H1 (cell line): ENCODE data around the gene METTL22. TPM values are rescaled to one million over a fixed set of nuclear protein-coding genes. Genes with fewer than 3 reads are reported as not detected.

Experiments
- CTCF ChIA-PET: fragments of 300-600 bp; sonication (Branson Sonifier 250); formaldehyde crosslinking; loops from one replicate; lab custom pipeline; 2021; ENCODE audit not compliant: partially characterized antibody; lab: Charles Lee
- POLR2A ChIA-PET: fragments of 300-600 bp; sonication (Branson Sonifier 250); formaldehyde crosslinking; loops from one replicate; lab custom pipeline; 2021; ENCODE audit warnings: inconsistent platforms; ENCODE audit not compliant: partially characterized antibody; lab: Charles Lee
- DNase-seq, 2 experiments: peaks; one replicate each; pipeline versions ENCODE4 v3.0.0 to v3.0.0-alpha.2; 2010 to 2022; ENCODE audit warnings: low spot score in 2 of 2, low read depth in 1 of 2, mixed read lengths in 1 of 2
- FAIRE-seq: peaks from 2 replicates; lab custom pipeline; 2011; peaks lifted over from hg19 to GRCh38; lab: Jason Lieb, UNC
- H2AFZ ChIP-seq: 2 replicates; pipeline ENCODE4 v1.8.1; 2012; ENCODE audit warnings: low read length, inconsistent platforms
- H2AK5ac ChIP-seq: 2 replicates; pipeline ENCODE4 v1.6.1; 2013; ENCODE audit warnings: low read depth, low read length
- H2BK120ac ChIP-seq: replicated peaks from 2 replicates; pipeline ENCODE3; 2013; ENCODE audit warnings: low read depth, low read length, inconsistent platforms
- H2BK12ac ChIP-seq: 2 replicates; pipeline ENCODE4 v1.6.1; 2013; ENCODE audit warnings: low read depth, low read length
- H2BK15ac ChIP-seq: 2 replicates; pipeline ENCODE4 v1.6.1; 2013; ENCODE audit warnings: low read length
- H2BK20ac ChIP-seq: 2 replicates; pipeline ENCODE4 v1.6.1; 2013; ENCODE audit warnings: low read length
- H2BK5ac ChIP-seq: 2 replicates; pipeline ENCODE4 v1.6.1; 2013; ENCODE audit warnings: low read depth, low read length
- H3K14ac ChIP-seq: 2 replicates; pipeline ENCODE4 v1.6.1; 2013; ENCODE audit warnings: inconsistent platforms; ENCODE audit not compliant: insufficient read length
- H3K18ac ChIP-seq: 2 replicates; pipeline ENCODE4 v1.6.1; 2013; ENCODE audit warnings: low read length; ENCODE audit errors: extremely low read depth
- H3K23ac ChIP-seq: 2 replicates; pipeline ENCODE4 v1.6.1; 2013; ENCODE audit warnings: inconsistent platforms; ENCODE audit not compliant: insufficient read length
- H3K23me2 ChIP-seq: 2 replicates; pipeline ENCODE4 v1.6.1; 2013; ENCODE audit warnings: low read depth, low read length
- H3K27ac ChIP-seq: 2 replicates; pipeline ENCODE4 v1.6.1; 2011; ENCODE audit warnings: low read depth, low read length, inconsistent platforms
- H3K27me3 ChIP-seq, 4 experiments: replicated peaks in 1 of 4; 1 replicate in 1 of 4; 2 replicates in 3 of 4; pipeline versions ENCODE4 v1.6.1 to v1.8.1; 2011 to 2013; ENCODE audit warnings: low read length in 3 of 4, mild to moderate bottlenecking in 3 of 4, inconsistent platforms in 2 of 4, mixed read lengths in 2 of 4, moderate library complexity in 1 of 4; ENCODE audit not compliant: control insufficient read depth in 3 of 4, insufficient read depth in 3 of 4; ENCODE audit errors: extremely low read depth in 1 of 4
- H3K36me3 ChIP-seq, 4 experiments: 2 replicates each; pipeline versions ENCODE4 v1.6.1 to v1.8.1; 2011 to 2013; ENCODE audit warnings: mild to moderate bottlenecking in 4 of 4, low read length in 3 of 4, moderate library complexity in 2 of 4, control low read depth in 1 of 4, inconsistent platforms in 1 of 4; ENCODE audit not compliant: insufficient read depth in 4 of 4, control insufficient read depth in 2 of 4
- H3K4ac ChIP-seq: replicated peaks from 2 replicates; pipeline ENCODE3; 2013; ENCODE audit warnings: low read length, low read depth, mixed read lengths, inconsistent platforms; ENCODE audit not compliant: insufficient read length
- H3K4me1 ChIP-seq, 4 experiments: replicated peaks in 1 of 4; 1 replicate in 1 of 4; 2 replicates in 3 of 4; pipeline versions ENCODE4 v1.6.1 to v1.8.1; 2011 to 2013; ENCODE audit warnings: low read length in 3 of 4, inconsistent platforms in 2 of 4, mixed read lengths in 1 of 4; ENCODE audit not compliant: insufficient read depth in 4 of 4, control insufficient read depth in 3 of 4
- H3K4me2 ChIP-seq, 2 experiments: 2 replicates each; pipeline versions ENCODE4 v1.6.1 to v1.8.1; 2011 to 2013; ENCODE audit warnings: low read depth in 2 of 2, low read length in 2 of 2, control low read depth in 1 of 2, inconsistent platforms in 1 of 2, mild to moderate bottlenecking in 1 of 2; ENCODE audit not compliant: insufficient read depth in 1 of 2
- H3K4me3 ChIP-seq, 4 experiments: fragments of 200-600, 300-600 bp in 1 of 4; sonication (generic), shearing (Covaris generic), sonication (Bioruptor Twin) in 1 of 4; 2 replicates each; pipeline versions ENCODE4 v1.5.1 to v1.8.1; 2011 to 2016; ENCODE audit warnings: low read length in 4 of 4, low read depth in 3 of 4, control low read depth in 2 of 4, inconsistent platforms in 2 of 4, mild to moderate bottlenecking in 2 of 4, mixed read lengths in 1 of 4, moderate library complexity in 1 of 4; ENCODE audit not compliant: insufficient read depth in 2 of 4; ENCODE audit errors: extremely low read depth in 1 of 4
- H3K56ac ChIP-seq: replicated peaks from 2 replicates; pipeline ENCODE3; 2013; ENCODE audit warnings: low read depth, mild to moderate bottlenecking, mixed read lengths, low read length, inconsistent platforms; ENCODE audit not compliant: insufficient read length
- H3K79me1 ChIP-seq: 2 replicates; pipeline ENCODE4 v1.6.1; 2013; ENCODE audit warnings: low read depth, low read length, control low read depth
- H3K79me2 ChIP-seq, 2 experiments: 2 replicates each; pipeline versions ENCODE4 v1.6.1 to v1.8.1; 2012 to 2013; ENCODE audit warnings: low read length in 2 of 2, mild to moderate bottlenecking in 2 of 2, inconsistent platforms in 1 of 2; ENCODE audit not compliant: insufficient read depth in 2 of 2, control insufficient read depth in 1 of 2
- H3K9ac ChIP-seq, 4 experiments: replicated peaks in 1 of 4; 1 replicate in 1 of 4; 2 replicates in 3 of 4; pipeline versions ENCODE4 v1.6.1 to v1.8.1; 2011 to 2013; ENCODE audit warnings: low read depth in 3 of 4, low read length in 3 of 4, control low read depth in 2 of 4, mild to moderate bottlenecking in 2 of 4, moderate library complexity in 2 of 4, inconsistent platforms in 1 of 4; ENCODE audit errors: extremely low read depth in 1 of 4
- H3K9me3 ChIP-seq, 2 experiments: 2 replicates each; pipeline versions ENCODE4 v1.6.1 to v1.8.1; 2012 to 2013; ENCODE audit warnings: mild to moderate bottlenecking in 2 of 2, moderate library complexity in 2 of 2, control low read depth in 1 of 2, inconsistent platforms in 1 of 2, low read depth in 1 of 2, low read length in 1 of 2, mixed read lengths in 1 of 2; ENCODE audit not compliant: insufficient read depth in 2 of 2
- H4K20me1 ChIP-seq, 2 experiments: replicated peaks in 1 of 2; 2 replicates each; pipeline versions ENCODE3 to v1.8.1; 2011 to 2013; ENCODE audit warnings: inconsistent platforms in 2 of 2, low read length in 2 of 2, mild to moderate bottlenecking in 1 of 2; ENCODE audit not compliant: insufficient read depth in 2 of 2, control insufficient read depth in 1 of 2
- H4K5ac ChIP-seq: 2 replicates; pipeline ENCODE4 v1.6.1; 2013; ENCODE audit warnings: low read length, low read depth, mixed read lengths, inconsistent platforms; ENCODE audit not compliant: insufficient read length
- H4K8ac ChIP-seq: 2 replicates; pipeline ENCODE4 v1.8.0; 2013; ENCODE audit warnings: mild to moderate bottlenecking, moderate library complexity, low read length, inconsistent platforms; ENCODE audit not compliant: insufficient read depth; ENCODE audit errors: extremely low read depth
- H4K91ac ChIP-seq: replicated peaks from 2 replicates; pipeline ENCODE3; 2013; ENCODE audit warnings: low read length, mixed read lengths, inconsistent platforms; ENCODE audit not compliant: insufficient read length
- ATF2 ChIP-seq: IDR thresholded peaks from 2 replicates; pipeline ENCODE4 v1.6.1; 2012; ENCODE audit warnings: low read length, inconsistent platforms
- WGBS, 2 experiments: shearing (Covaris generic) in 1 of 2; methylation state at CpG; one replicate each; pipeline versions ENCODE4 v1.1.6 to v1.1.7; 2013 to 2015; ENCODE audit warnings: low lambda C conversion rate in 2 of 2, mixed read lengths in 2 of 2, inconsistent platforms in 1 of 2, low coverage in 1 of 2, missing lambda C conversion rate in 1 of 2; ENCODE audit not compliant: insufficient replicate concordance in 2 of 2, insufficient coverage in 1 of 2, insufficient read length in 1 of 2; ENCODE audit errors: extremely low coverage in 1 of 2, missing lambda C conversion rate in 1 of 2; 5-methylcytosine and 5-hydroxymethylcytosine counted together
- polyA plus RNA-seq, 7 experiments: library from polyadenylated mRNA; depleted of rRNA in 3 of 7; stranded (reverse) in 5 of 7; unstranded in 2 of 7; fragments of >200 nt in 5 of 7; fragments of 200-250 nt in 2 of 7; gene quantifications; 1 replicate in 5 of 7; 2 replicates in 1 of 7; 4 replicates in 1 of 7; pipeline versions ENCODE4 v1.2.1 to v1.2.3, GENCODE V29; 2011 to 2013; ENCODE audit warnings: missing spikeins in 2 of 7, mixed read lengths in 2 of 7
- total RNA-seq: library from RNA; stranded (reverse); fragmentation: NEBNext Ultra II Directional; extraction: Animal tissue kit (Norgen Biotek cat#: 25700); gene quantifications from 2 replicates; pipeline ENCODE4 v1.2.1, GENCODE V29; 2021

Gene METTL22
- total and polyA plus RNA-seq, 2 of the 8 experiments (the other 6 are each of a cell fraction or from before 2014, with no cell fraction given), result 56.7 to 85.2 TPM

GRCh38 chr16:8649829-8650554 lies 28.5 kb downstream of the METTL22 start:
- no peak for DNase-seq
- no peak overlapping the region for H2BK15ac ChIP-seq
- 79% methylated on average over 8 of the region's 8 CpGs; no CpG with 5 or more reads in 1 of the 2 experiments for WGBS, 2 experiments
- no peak overlapping the region for H3K27ac ChIP-seq
- no peak for FAIRE-seq
- H3K36me3 ChIP-seq, result peaks cover 16 to 35% (median 31%) of the 10 kb centered on the region in 4 experiments
- H2BK5ac ChIP-seq, result no peak overlapping the region
- no peaks in the 10 kb centered on the region for H3K27me3 ChIP-seq
- ChIA-PET POLR2A (interaction anchor here (0.8 to 2.0 kb wide), 5 partner anchors 17 to 96 kb away, joined by 3 to 10 read pairs (median 3); partner anchors contain the start of gene METTL22), CTCF (interaction anchor here (0.6 to 7.7 kb wide), 5 partner anchors 14 to 164 kb away, joined by 3 to 63 read pairs (median 3); no protein-coding TSS in a partner anchor)
- no peak overlapping the region for H3K4me3 ChIP-seq
- H4K91ac ChIP-seq, result no peak overlapping the region
- no peak overlapping the region for H2AFZ ChIP-seq
- no peak overlapping the region for H3K23ac ChIP-seq
- H3K23me2 ChIP-seq, result no peaks in the 10 kb centered on the region
- no peak overlapping the region for H2AK5ac ChIP-seq
- H3K4me1 ChIP-seq, result no peaks in the 10 kb centered on the region
- H2BK20ac ChIP-seq, result no peak overlapping the region
- H3K9ac ChIP-seq, result no peak overlapping the region
- H3K56ac ChIP-seq, result no peak overlapping the region
- H4K8ac ChIP-seq, result no peak overlapping the region
- H2BK12ac ChIP-seq, result no peak overlapping the region
- no peak overlapping the region for H3K4me2 ChIP-seq
- no peak overlapping the region for H3K18ac ChIP-seq
- 0 out of 4 replicates have a peak, but pooled peaks cover 0 to 2% of the 10 kb centered on the region in 2 experiments for H3K9me3 ChIP-seq
- no peak overlapping the region for H2BK120ac ChIP-seq
- H3K79me1 ChIP-seq, result no peaks in the 10 kb centered on the region
- H3K14ac ChIP-seq, result no peak overlapping the region
- no peak overlapping the region for H3K4ac ChIP-seq
- no peaks in the 10 kb centered on the region for H3K79me2 ChIP-seq
- peaks cover 3% of the 10 kb centered on the region in 2 experiments for H4K20me1 ChIP-seq
- H4K5ac ChIP-seq, result no peak overlapping the region
- no peak for TF ChIP-seq ATF2
